HepG2 (cell line): ENCODE results near the gene BRMS1. TPM values are rescaled to one million over a fixed set of nuclear protein-coding genes. Genes with fewer than 3 reads are reported as not detected.
A peak's percentile ranks its signal among the peaks of the same experiment; 100 is the strongest.

Experiments used
- AGO1 ChIP-seq: fragments of 200-400 bp; formaldehyde crosslinking; IDR thresholded peaks from 2 replicates; pipeline ENCODE4 v1.6.1; 2017; ENCODE audit warnings: mild to moderate bottlenecking, low read depth, low read length, moderate library complexity; ENCODE audit not compliant: poor library complexity, severe bottlenecking
- CHCHD3 ChIP-seq: sonication (generic); formaldehyde crosslinking; IDR thresholded peaks from 2 replicates; pipeline ENCODE4 v1.8.0; 2022; ENCODE audit warnings: mild to moderate bottlenecking, missing genetic modification reagents, moderate library complexity
- HDAC2 ChIP-seq: sonication (generic); formaldehyde crosslinking; IDR thresholded peaks from 2 replicates; pipeline ENCODE4 v1.4.0; 2020; ENCODE audit warnings: missing genetic modification reagents
- PITX1 ChIP-seq: sonication (generic); formaldehyde crosslinking; IDR thresholded peaks from 2 replicates; pipeline ENCODE4 v1.5.1; 2020; ENCODE audit warnings: mild to moderate bottlenecking, missing genetic modification reagents
- REL ChIP-seq: sonication (generic); formaldehyde crosslinking; conservative IDR thresholded peaks from 2 replicates; pipeline ENCODE4 v1.8.0; 2022; ENCODE audit warnings: mild to moderate bottlenecking, missing genetic modification reagents, moderate library complexity
- TRAFD1 ChIP-seq: sonication (generic); formaldehyde crosslinking; IDR thresholded peaks from 2 replicates; pipeline ENCODE4 v1.5.1; 2020; ENCODE audit warnings: missing genetic modification reagents, mild to moderate bottlenecking, borderline replicate concordance
- U2AF1 ChIP-seq: fragments of 200-400 bp; formaldehyde crosslinking; optimal IDR thresholded peaks from 2 replicates; pipeline ENCODE3; 2017; ENCODE audit warnings: mild to moderate bottlenecking, low read depth, low read length
- WIZ ChIP-seq: sonication (generic); formaldehyde crosslinking; IDR thresholded peaks from 2 replicates; pipeline ENCODE4 v1.5.1; 2020; ENCODE audit warnings: mild to moderate bottlenecking, missing genetic modification reagents
- ZC3H4 ChIP-seq: sonication (generic); formaldehyde crosslinking; IDR thresholded peaks from 2 replicates; pipeline ENCODE4 v1.4.0; 2020; ENCODE audit warnings: missing genetic modification reagents, borderline replicate concordance
- ZHX2 ChIP-seq, 2 experiments: sonication (generic) in 1 of 2; formaldehyde crosslinking in 1 of 2; IDR thresholded peaks; 2 replicates each; pipeline versions ENCODE4 v1.6.1 to v1.9.0; 2014 to 2022; ENCODE audit warnings: antibody characterized with exemption in 1 of 2, borderline replicate concordance in 1 of 2, inconsistent platforms in 1 of 2, low read depth in 1 of 2, missing genetic modification reagents in 1 of 2
- ZNF205 ChIP-seq: IDR thresholded peaks from 2 replicates; pipeline ENCODE4 v1.6.1; 2018; ENCODE audit warnings: missing biosample characterization, missing genetic modification reagents
- ZNF44 ChIP-seq: sonication (generic); formaldehyde crosslinking; IDR thresholded peaks from 2 replicates; pipeline ENCODE4 v1.5.1; 2020; ENCODE audit warnings: mild to moderate bottlenecking, missing genetic modification reagents
- ZNF547 ChIP-seq: sonication (generic); formaldehyde crosslinking; IDR thresholded peaks from 2 replicates; pipeline ENCODE4 v1.5.1; 2020; ENCODE audit warnings: mild to moderate bottlenecking, missing genetic modification reagents
- ZNF652 ChIP-seq: IDR thresholded peaks from 2 replicates; pipeline ENCODE4 v1.6.1; 2016; ENCODE audit warnings: low read depth, borderline replicate concordance
- ZNF747 ChIP-seq: sonication (generic); formaldehyde crosslinking; IDR thresholded peaks from 2 replicates; pipeline ENCODE4 v1.8.1; 2023; ENCODE audit warnings: missing genetic modification reagents, mild to moderate bottlenecking, borderline replicate concordance
- ZNF770 ChIP-seq: sonication (generic); formaldehyde crosslinking; IDR thresholded peaks from 2 replicates; pipeline ENCODE4 v1.5.0; 2020; ENCODE audit warnings: mild to moderate bottlenecking, missing genetic modification reagents
- ZNF800 ChIP-seq: sonication (generic); formaldehyde crosslinking; IDR thresholded peaks from 2 replicates; pipeline ENCODE4 v1.4.0; 2020; ENCODE audit warnings: missing genetic modification reagents
- polyA plus RNA-seq, 8 experiments: library from polyadenylated mRNA; depleted of rRNA in 3 of 8; stranded (reverse) in 7 of 8; unstranded in 1 of 8; fragments of >200 nt; fragmentation: Illumina TruSeq in 4 of 8; extraction: Trizol in 4 of 8; gene quantifications; 2 replicates each; pipeline versions ENCODE4 v1.2.1 to v1.2.3, GENCODE V29; 2011 to 2016; ENCODE audit warnings: low read depth in 4 of 8, missing spikeins in 1 of 8, mixed read lengths in 1 of 8; ENCODE audit not compliant: insufficient read depth in 1 of 8
- total RNA-seq, 5 experiments: library from RNA; depleted of rRNA; stranded (reverse); fragments of >200 nt; fragmentation: Illumina TruSeq; extraction: Trizol; gene quantifications; 2 replicates each; pipeline ENCODE4 v1.2.3, GENCODE V29; 2016; ENCODE audit warnings: low read depth in 1 of 5

BRMS1 gene
- total and polyA plus RNA-seq, 2 of the 13 experiments (the other 11 are each of a cell fraction or from before 2014, with no cell fraction given): 15.8 to 55.7 TPM

GRCh38 chr11:66371627-66372415 lies 26.9 kb upstream of the BRMS1 start, which contains the start of gene SLC29A2 (continued):
- peak; percentile 26; the same call in 1 of the 2 replicates for TF ChIP-seq PITX1 (CRISPR knock-in tag)
- TF ChIP-seq U2AF1: no peak
- TF ChIP-seq ZNF747 (CRISPR knock-in tag): no peak
- no peak for TF ChIP-seq ZNF547 (CRISPR knock-in tag)
- TF ChIP-seq HDAC2: no peak
- TF ChIP-seq ZHX2 (IDR thresholded peaks at IDR 0.05; ENCODE audit: low read depth): no peak
- no peak for TF ChIP-seq ZHX2 (CRISPR knock-in tag; IDR thresholded peaks at IDR 0.05; ENCODE audit: borderline replicate concordance)
- no peak for TF ChIP-seq ZNF770
- TF ChIP-seq ZNF205 (CRISPR knock-in tag): no peak
- no peak for TF ChIP-seq TRAFD1 (CRISPR knock-in tag)
- no peak for TF ChIP-seq ZC3H4 (CRISPR knock-in tag)
- TF ChIP-seq REL (CRISPR knock-in tag): 0 out of 2 replicates have a peak, but pooled peaks have one; percentile 36
- no peak for TF ChIP-seq CHCHD3
- TF ChIP-seq ZNF652 (CRISPR knock-in tag): no peak
- TF ChIP-seq WIZ (CRISPR knock-in tag): no peak
- no peak for TF ChIP-seq ZNF44 (CRISPR knock-in tag)
- TF ChIP-seq ZNF800 (CRISPR knock-in tag): no peak
- TF ChIP-seq AGO1: peak; percentile 91
